Thyroid gland (tissue), 4 donors: ENCODE data around the gene ARFGEF3.

Experiments
- POLR2A ChIP-seq, 2 donors: fragments of 450-650 bp; IDR thresholded peaks; one replicate each; pipeline ENCODE4 v1.6.1; 2017; ENCODE audit warnings: antibody characterized with exemption in 2 of 2, mild to moderate bottlenecking in 2 of 2, moderate library complexity in 1 of 2
- TF ChIP-seq, protein P1 (sequence below), 6 experiments: fragments of 200-600 bp in 3 of 6; fragments of 450-650 bp in 3 of 6; sonication (generic) in 3 of 6; IDR thresholded peaks; one replicate each; pipeline ENCODE4 v1.5.1; 2016 to 2019; ENCODE audit warnings: antibody characterized with exemption in 6 of 6, mild to moderate bottlenecking in 2 of 6, inconsistent platforms in 1 of 6, moderate library complexity in 1 of 6

DNA sequence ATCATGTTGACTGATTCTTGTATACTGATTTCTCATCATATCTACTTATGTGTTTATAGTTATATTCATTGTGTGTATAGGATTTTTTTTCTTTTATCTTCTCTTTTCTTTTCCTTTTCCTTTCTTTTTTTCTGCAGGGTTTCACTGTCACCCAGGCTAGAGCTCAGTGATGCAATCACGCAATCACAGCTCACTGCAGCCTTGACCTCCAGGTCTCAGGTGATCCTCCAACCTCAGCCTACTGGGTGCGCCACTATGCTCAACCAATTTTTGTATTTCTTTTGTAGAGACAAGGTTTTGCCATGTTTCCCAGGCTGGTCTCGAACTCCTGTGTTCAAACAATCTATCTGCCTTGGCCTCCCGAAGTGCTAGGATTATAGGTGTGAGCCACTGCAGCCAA is 58.2 kb downstream of the ARFGEF3 start:
- TF ChIP-seq, protein P1, sequence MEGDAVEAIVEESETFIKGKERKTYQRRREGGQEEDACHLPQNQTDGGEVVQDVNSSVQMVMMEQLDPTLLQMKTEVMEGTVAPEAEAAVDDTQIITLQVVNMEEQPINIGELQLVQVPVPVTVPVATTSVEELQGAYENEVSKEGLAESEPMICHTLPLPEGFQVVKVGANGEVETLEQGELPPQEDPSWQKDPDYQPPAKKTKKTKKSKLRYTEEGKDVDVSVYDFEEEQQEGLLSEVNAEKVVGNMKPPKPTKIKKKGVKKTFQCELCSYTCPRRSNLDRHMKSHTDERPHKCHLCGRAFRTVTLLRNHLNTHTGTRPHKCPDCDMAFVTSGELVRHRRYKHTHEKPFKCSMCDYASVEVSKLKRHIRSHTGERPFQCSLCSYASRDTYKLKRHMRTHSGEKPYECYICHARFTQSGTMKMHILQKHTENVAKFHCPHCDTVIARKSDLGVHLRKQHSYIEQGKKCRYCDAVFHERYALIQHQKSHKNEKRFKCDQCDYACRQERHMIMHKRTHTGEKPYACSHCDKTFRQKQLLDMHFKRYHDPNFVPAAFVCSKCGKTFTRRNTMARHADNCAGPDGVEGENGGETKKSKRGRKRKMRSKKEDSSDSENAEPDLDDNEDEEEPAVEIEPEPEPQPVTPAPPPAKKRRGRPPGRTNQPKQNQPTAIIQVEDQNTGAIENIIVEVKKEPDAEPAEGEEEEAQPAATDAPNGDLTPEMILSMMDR (IDR thresholded peaks at IDR 0.05): no peak
- TF ChIP-seq POLR2A (IDR thresholded peaks at IDR 0.05): no peak
